DMS53 (cell line): ENCODE measurements around the gene UBIAD1.
"Not testable (repeated sequence)": the region's sequence is repeated elsewhere in the genome, so short reads cannot be mapped to it uniquely, and the experiment has no call there.

Experiments
- DNase-seq: peaks from one replicate; lab custom pipeline; 2025; lab: John Stamatoyannopoulos, UW

Gene UBIAD1, protein sequence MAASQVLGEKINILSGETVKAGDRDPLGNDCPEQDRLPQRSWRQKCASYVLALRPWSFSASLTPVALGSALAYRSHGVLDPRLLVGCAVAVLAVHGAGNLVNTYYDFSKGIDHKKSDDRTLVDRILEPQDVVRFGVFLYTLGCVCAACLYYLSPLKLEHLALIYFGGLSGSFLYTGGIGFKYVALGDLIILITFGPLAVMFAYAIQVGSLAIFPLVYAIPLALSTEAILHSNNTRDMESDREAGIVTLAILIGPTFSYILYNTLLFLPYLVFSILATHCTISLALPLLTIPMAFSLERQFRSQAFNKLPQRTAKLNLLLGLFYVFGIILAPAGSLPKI

GRCh38 chr1:11272832-11273594 lies at the start of gene UBIAD1:
TSS of gene UBIAD1 (plus strand) at chr1:11273198. CDS start at chr1:11273532, 334 bp downstream.
- DNase-seq: peak; percentile 96

GRCh38 chr1:11227106-11228077 lies 45.6 kb upstream of the UBIAD1 start:
- no peak for DNase-seq

- no peak for DNase-seq
Observed at GRCh38 chr1:11229203-11229602, 43.8 kb upstream of the UBIAD1 start.

GRCh38 chr1:11233208-11233607 lies 39.8 kb upstream of the UBIAD1 start:
- no peak for DNase-seq

- DNase-seq: no peak
Observed at GRCh38 chr1:11237356-11237755, 35.6 kb upstream of the UBIAD1 start.

- no peak for DNase-seq
Observed at GRCh38 chr1:11238311-11238710, 34.7 kb upstream of the UBIAD1 start.

GRCh38 chr1:11245248-11245647 lies 27.8 kb upstream of the UBIAD1 start:
- no peak for DNase-seq

GRCh38 chr1:11245904-11246719 lies 26.9 kb upstream of the UBIAD1 start:
- no peak for DNase-seq

GRCh38 chr1:11248169-11248568 lies 24.8 kb upstream of the UBIAD1 start:
- DNase-seq: peak; percentile 13

GRCh38 chr1:11252538-11252937 lies 20.5 kb upstream of the UBIAD1 start:
- DNase-seq: no peak

- no peak for DNase-seq
Observed at GRCh38 chr1:11253226-11253625, 19.8 kb upstream of the UBIAD1 start.

- DNase-seq: no peak
Observed at GRCh38 chr1:11256299-11256698, 16.7 kb upstream of the UBIAD1 start.

GRCh38 chr1:11262171-11263049 lies 10.6 kb upstream of the UBIAD1 start, which contains the start of gene MTOR:
TSS of gene MTOR (minus strand) at chr1:11262551. CDS start at chr1:11259409, 3,142 bp downstream.
- DNase-seq: peak; percentile 100

DNA sequence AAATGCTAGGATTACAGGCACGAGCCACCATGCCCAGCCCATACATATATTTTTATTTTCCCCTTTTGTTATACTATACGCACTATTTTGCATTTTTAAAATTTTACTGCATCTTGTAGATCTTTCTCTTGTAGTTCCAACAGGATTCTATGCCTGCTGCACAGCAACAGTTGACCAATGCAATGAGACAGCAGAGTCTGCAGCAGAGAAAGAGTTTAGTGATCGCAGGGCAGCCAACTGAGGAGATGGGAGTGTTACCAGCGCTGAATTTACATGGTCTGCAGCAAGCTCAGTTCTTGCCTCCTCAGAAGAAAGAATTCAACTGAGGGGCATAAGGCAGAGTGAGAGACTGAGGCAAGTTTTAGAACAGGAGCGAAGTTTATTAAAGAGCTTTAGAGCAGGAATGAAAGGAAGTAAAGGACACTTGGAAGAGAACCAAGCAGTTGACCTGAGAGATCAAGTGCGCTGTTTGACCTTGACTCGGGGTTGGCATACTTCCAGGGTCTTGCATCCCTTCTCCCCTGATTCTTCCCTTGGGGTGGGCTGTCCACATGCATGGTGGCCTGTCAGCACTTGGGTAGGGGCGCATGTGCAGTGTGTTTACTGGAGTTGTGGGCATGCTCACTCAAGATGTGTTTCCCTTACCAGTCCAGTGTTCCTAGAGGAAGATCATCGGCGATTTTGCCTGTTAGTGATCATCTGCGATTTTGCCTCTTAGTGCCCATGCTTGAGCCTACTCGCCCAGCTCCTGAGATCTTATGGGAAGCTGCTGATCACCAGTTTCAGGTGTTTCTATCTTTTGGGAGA lies 6.5 kb upstream of the UBIAD1 start:
- DNase-seq: no peak

DNA sequence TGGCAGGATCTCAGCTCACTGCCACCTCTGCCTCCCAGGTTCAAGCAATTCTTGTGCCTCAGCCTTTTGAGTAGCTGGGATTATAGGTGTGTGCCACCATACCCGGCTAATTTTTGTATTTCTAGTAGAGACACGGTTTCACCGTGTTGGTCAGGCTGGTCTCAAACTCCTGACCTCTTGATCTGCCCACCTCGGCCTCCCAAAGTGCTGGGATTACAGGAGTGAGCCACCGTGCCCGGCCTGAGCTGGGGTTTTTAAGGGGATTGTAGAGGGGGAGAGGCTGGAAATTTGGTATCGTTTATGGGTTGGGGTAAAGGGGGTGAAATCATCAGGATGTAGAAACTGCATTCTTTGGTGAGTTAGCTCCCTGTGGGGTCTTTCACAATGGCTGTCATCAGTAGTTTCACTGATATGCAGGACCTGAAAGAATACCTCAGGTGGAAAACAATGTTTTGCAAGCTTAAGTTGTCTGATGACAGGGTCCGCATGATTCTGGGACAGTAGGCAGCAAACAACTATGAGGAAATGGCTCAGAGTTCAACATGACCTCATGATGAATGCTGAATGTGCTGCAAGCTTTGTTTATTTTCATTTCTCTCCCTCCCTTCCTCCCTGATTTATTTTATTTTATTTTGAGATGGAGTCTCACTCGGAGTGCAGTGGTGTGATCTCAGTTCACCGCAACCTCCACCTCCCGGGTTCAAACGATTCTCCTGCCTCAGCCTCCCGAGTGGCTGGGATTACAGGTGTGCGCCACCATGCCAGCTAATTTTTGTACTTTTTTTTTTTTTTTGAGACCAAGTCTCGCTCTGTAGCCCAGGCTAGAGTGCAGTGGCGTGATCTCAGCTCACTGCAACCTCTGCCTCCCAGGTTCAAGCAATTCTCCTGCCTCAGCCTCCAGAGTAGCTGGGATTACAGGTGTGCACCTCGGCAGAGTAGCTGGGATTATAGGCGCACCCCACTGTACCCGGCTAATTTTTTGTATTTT lies 5.4 kb upstream of the UBIAD1 start:
- not testable (repeated sequence) for DNase-seq

- DNase-seq: no peak
Observed at GRCh38 chr1:11272544-11272831, 510 bp upstream of the UBIAD1 start.

- peak; percentile 56 for DNase-seq
Observed at GRCh38 chr1:11273595-11274234, 717 bp downstream of the UBIAD1 start.

DNA sequence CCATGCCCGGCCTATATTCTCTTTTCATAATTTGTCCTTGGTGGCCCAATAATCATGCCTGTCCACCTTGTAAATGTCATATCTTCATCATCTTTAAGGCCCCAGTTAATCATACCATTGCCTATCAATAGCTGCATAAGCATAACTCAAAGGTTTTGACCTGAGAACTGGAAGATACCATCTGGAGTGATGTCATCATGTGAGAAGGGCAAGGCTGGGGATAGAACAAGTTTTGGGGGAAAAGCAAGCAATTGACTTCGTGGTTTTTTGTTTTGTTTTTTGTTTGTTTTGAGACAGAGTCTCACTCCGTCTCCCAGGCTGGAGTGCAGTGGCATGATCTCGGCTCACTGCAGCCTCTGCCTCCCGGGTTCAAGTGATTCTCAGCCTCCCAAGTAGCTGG lies 6.2 kb downstream of the UBIAD1 start:
- no peak for DNase-seq
